Esophagus (tissue), 2 donors: ENCODE results near the gene ZNRF1. TPM values are rescaled to one million over a fixed set of nuclear protein-coding genes. Genes with fewer than 3 reads are reported as not detected.
A peak's percentile ranks its signal among the peaks of the same experiment; 100 is the strongest.
"Not testable (repeated sequence)": the region's sequence is repeated elsewhere in the genome, so short reads cannot be mapped to it uniquely, and the experiment has no call there.

ENCODE experiments used
- H3K27ac ChIP-seq, 2 donors: one replicate each; pipeline ENCODE4 v1.5.1; 2013; ENCODE audit warnings: low read depth in 2 of 2, mild to moderate bottlenecking in 2 of 2, inconsistent platforms in 1 of 2, low read length in 1 of 2, moderate library complexity in 1 of 2
- H3K27me3 ChIP-seq, 2 donors: one replicate each; pipeline ENCODE4 v1.6.1; 2013; ENCODE audit warnings: low read length in 2 of 2, control low read depth in 1 of 2, mild to moderate bottlenecking in 1 of 2; ENCODE audit not compliant: insufficient read depth in 2 of 2, control insufficient read depth in 1 of 2
- H3K36me3 ChIP-seq, 2 donors: one replicate each; pipeline ENCODE4 v1.6.1; 2013; ENCODE audit warnings: low read length in 1 of 2; ENCODE audit not compliant: control insufficient read depth in 2 of 2, insufficient read depth in 2 of 2
- H3K4me1 ChIP-seq, 2 donors: one replicate each; pipeline ENCODE4 v1.6.1; 2013; ENCODE audit warnings: low read length in 1 of 2; ENCODE audit not compliant: control insufficient read depth in 2 of 2, insufficient read depth in 2 of 2
- H3K4me3 ChIP-seq, 2 donors: one replicate each; pipeline ENCODE4 v1.5.1; 2013; ENCODE audit warnings: low read length in 2 of 2, mild to moderate bottlenecking in 2 of 2, low read depth in 1 of 2, moderate library complexity in 1 of 2
- H3K9me3 ChIP-seq, 2 donors: one replicate each; pipeline ENCODE4 v1.6.1; 2013; ENCODE audit warnings: mild to moderate bottlenecking in 2 of 2, low read depth in 1 of 2, low read length in 1 of 2, moderate library complexity in 1 of 2; ENCODE audit not compliant: control insufficient read depth in 2 of 2, insufficient read depth in 1 of 2
- WGBS, 2 donors: extraction: QIAGEN DNeasy Blood & Tissue Kit; methylation state at CpG; one replicate each; pipeline ENCODE4 v1.1.7; 2013; 5-methylcytosine and 5-hydroxymethylcytosine counted together
- polyA plus RNA-seq, 2 donors: library from polyadenylated mRNA; stranded (reverse); fragments of 200-250 nt; gene quantifications; one replicate each; pipeline ENCODE4 v1.2.3, GENCODE V29; 2013
- donor health status: healthy with polysubstance abuse.
- donor health status: Bipolar disorder and iron deficiency.

Gene ZNRF1
- polyA plus RNA-seq, 2 donors = 36.2 to 39.5 TPM

DNA sequence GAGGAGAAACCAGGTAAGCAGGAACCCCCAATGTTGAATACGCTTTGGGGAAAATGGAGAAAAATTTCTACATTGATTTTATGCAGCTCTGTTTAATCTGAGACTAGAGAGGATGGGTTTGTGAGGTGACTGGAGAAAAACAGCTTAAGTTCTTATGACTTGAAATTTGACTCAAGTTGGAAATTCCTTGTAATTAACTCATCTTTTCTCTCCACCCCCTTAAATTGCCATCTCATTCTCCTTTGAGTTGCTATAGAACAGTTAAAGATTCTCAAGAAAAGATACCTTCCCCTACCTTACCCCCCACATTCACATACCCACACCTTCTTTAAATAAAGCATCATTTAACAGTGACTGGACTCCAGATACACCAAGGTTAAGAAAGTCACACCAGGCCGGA, 24.2 kb downstream of the ZNRF1 start:
- Histone ChIP-seq H3K4me1 (no peaks in the 10 kb centered on the region), H3K27me3 (no peaks in the 10 kb centered on the region), H3K27ac (no peak overlapping the region), H3K4me3 (no peak overlapping the region), H3K9me3 (peaks cover 0 to 2% of the 10 kb centered on the region in 2 donors), H3K36me3 (peaks cover 0 to 2% of the 10 kb centered on the region in 2 donors)
- WGBS, 2 donors = 98% methylated on average over 2 of the region's 2 CpGs

DNA sequence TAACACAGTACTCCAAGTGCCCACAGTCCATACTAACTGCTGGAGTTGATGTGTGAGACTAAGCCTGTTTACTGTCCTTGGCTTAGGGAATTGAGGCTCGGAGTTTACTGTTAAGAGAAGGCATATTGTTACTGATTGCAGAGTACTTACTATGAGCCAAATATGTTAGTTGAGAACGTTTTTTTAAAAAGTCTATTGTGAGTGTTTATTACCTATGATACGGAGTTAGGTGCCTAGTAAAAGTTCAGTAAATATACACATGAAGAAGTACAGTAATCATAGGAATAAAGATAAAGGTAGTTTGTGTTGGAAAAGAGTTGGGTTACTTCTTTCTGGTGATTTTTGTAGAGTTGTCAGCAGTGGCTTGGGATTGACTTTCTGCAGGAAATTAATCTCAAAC, 25.4 kb downstream of the ZNRF1 start:
- no peak overlapping the region for H3K4me3 ChIP-seq
- WGBS, 2 donors = 67 to 78% methylated on average over 3 of the region's 3 CpGs
- H3K9me3 ChIP-seq = peaks cover 0 to 2% of the 10 kb centered on the region in 2 donors
- no peaks in the 10 kb centered on the region for H3K27me3 ChIP-seq
- no peaks in the 10 kb centered on the region for H3K4me1 ChIP-seq
- no peak overlapping the region for H3K27ac ChIP-seq
- peaks cover 0 to 2% of the 10 kb centered on the region in 2 donors for H3K36me3 ChIP-seq

DNA sequence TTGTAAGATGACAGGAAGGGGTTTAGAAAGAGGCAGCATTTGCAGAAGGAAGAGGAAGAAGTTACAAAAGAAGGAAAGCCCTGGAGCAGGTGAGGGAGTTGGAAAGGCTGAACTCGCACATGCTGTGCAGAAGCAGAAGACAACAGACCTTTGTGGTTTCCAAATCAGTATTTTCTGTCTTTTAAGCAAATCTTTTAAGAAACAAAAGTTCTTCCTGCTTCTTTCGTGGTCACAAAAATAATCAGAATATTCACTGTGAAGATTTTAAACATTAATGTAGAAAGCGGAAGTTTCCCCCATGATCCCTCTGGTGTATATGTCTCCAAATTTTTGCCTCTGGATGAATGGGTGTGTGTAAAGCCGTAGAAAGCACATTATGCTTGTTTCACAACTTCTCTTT, 25.8 kb downstream of the ZNRF1 start:
- H3K27ac ChIP-seq = peak overlapping the region in 1 of 2 donors; percentile 61

DNA sequence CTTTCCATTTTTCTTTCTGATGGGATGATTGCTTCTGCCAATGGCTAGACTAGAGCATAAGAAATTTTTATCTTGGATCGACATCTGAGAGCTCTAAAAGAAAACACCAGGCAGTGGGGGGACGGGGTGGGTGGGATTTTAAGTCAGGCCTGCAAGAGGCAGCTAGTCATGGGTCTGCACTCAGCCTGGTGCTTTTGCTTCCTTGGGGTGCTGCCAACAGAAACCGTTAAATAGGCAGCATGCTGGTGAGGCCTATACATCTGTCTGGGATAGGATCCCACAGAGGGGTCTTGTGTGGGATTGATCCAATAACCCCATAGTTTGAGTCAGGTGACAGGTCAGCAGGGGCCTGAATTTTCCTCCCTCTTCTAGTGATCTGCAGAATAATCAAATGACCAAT, 26.9 kb downstream of the ZNRF1 start:
- Histone ChIP-seq H3K27ac (peak overlapping the region; percentile 57 to 73), H3K4me1 (no peaks in the 10 kb centered on the region), H3K36me3 (peaks cover 0 to 2% of the 10 kb centered on the region in 2 donors), H3K9me3 (peaks cover 0 to 2% of the 10 kb centered on the region in 2 donors), H3K4me3 (no peak overlapping the region), H3K27me3 (no peaks in the 10 kb centered on the region)
- WGBS, 2 donors = 32 to 51% methylated on average over 3 of the region's 3 CpGs

More for the DNA sequence above, 25.8 kb downstream of the ZNRF1 start:
- no peaks in the 10 kb centered on the region for H3K4me1 ChIP-seq
- peaks cover 0 to 2% of the 10 kb centered on the region in 2 donors for H3K9me3 ChIP-seq
- 69 to 71% methylated on average over 4 of the region's 4 CpGs for WGBS, 2 donors
- peaks cover 0 to 2% of the 10 kb centered on the region in 2 donors for H3K36me3 ChIP-seq
- no peaks in the 10 kb centered on the region for H3K27me3 ChIP-seq
- H3K4me3 ChIP-seq = no peak overlapping the region

DNA sequence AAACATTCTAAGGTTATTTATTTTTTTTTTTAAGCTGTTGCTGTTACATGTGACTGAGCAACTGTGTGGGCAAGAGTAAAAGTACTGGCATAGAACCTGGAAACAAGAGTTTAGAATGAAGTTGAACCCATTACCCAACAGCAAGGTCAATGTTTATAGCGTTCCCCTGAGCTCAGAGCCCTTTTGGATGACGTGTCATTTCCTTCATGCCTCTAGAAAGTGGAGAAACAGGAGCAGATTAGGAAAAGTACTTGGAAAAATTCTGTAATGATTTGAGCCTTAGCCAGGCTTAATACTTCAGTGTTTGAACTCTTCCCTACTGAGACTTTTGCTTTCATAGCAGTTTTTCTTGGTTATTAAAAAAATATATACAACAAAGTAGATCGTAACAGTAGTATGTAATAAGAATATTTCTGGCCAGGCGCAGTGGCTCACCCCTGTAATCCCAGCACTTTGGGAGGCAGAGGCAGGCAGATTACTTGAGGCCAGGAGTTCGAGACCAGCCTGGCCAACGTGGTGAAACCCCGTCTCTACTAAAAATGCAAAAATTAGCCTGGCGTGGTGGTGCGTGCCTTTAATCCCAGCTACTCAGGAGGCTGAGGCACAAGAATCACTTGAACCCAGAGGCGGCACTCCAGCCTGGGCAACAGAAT, 27.5 kb downstream of the ZNRF1 start:
- peak overlapping the region; percentile 20 to 54 for H3K27ac ChIP-seq
- not testable (repeated sequence) for H3K4me3 ChIP-seq, H3K36me3 ChIP-seq, H3K27me3 ChIP-seq, H3K9me3 ChIP-seq, H3K4me1 ChIP-seq
- WGBS, 2 donors = 68 to 70% methylated on average over 10 of the region's 10 CpGs

DNA sequence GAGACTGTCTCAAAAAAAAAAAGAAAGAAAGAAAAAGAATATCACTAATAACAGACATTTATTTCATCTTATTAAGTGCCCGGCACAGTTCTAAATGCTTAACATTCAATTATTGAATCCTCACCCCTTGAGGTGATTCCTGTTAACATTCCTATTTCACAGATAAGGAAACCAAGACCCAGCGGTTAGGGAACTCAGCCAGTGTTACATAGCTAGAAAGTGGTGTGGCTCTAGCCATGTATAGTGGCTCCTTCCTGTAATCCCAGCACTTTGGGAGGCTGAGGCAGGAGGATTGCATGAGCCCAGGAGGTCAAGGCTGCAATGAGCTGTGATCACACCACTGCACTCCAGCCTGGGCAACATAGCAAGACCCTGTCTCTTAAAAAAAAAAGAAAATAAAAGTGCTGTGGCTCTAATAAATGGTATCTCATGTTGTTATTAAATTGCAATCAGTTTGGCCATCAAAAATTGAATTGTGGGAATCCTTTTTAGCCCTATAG, 28.1 kb downstream of the ZNRF1 start:
- WGBS, 2 donors = 94 to 95% methylated on average over 2 of the region's 2 CpGs
- H3K4me1 ChIP-seq = no peaks in the 10 kb centered on the region
- no peaks in the 10 kb centered on the region for H3K27me3 ChIP-seq
- H3K27ac ChIP-seq = peak overlapping the region; percentile 20 to 54
- no peaks in the 10 kb centered on the region for H3K36me3 ChIP-seq
- H3K4me3 ChIP-seq = no peak overlapping the region
- no peaks in the 10 kb centered on the region for H3K9me3 ChIP-seq

DNA sequence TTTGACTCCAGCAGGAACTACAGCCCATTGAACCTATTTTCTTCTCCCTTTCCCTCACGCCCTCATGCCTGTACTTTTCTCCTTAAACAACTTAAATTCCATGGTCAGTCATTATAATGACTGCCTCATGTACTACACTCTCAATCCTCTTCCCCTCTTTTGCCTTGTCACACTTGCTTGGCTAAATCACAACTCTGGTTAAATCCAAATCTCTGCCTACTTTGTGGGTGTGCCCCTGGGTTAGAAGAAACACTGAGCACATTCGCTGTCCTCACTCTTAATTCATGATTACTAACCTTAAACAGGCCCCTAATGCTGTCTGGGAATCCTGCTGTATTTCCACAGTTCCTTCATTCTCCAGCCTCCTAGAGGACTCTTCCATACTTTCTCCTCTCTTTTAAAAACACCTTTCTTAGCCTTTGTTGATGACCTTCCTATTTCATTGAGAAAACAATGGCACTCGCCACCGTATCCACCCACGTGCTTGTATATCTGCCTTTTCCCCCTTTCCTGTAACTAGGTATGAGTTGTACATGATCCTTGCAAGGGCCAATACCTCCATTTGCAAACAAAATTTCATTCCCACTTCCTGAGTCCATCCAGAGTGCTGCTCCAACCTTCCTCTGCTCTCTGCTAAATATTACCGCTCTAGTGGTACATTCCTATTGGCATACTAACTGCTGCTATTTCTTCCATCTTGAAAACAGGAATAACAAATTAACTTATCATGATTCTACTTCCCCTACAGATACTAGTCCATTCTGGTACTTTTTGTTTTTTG, 28.9 kb downstream of the ZNRF1 start:
- Histone ChIP-seq H3K9me3 (no peaks in the 10 kb centered on the region), H3K27ac (no peak overlapping the region)

DNA sequence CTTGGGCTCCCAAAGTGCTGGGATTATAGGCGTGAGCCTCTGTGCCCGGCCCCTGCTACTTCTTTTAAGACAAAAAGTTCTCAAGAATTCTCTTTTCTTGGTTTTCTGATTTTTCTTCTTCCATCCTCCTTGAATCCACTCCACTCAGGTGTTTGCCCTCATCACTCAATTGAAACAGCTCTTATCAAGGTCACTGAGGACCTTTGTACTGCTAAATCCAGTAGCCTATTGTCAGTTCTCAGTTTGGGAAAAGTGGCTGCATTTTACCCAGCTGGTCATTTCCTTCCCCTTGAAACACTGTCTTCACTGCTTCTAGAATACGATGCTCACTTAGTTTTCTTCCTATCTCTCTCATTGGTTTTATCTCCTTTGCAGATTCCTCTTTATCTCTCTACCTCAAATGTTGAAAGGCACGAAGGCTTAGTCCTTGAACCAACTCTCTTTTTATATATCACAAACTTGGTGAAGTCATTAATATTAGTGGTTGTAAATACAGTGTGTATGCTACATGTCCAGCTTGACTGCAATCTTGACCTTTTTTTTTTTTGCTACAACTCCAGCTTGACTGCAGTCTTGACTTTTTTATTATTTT, 29.8 kb downstream of the ZNRF1 start:
- H3K9me3 ChIP-seq = no peaks in the 10 kb centered on the region
- H3K27ac ChIP-seq = no peak overlapping the region
- H3K4me1 ChIP-seq = no peaks in the 10 kb centered on the region
- no peak overlapping the region for H3K4me3 ChIP-seq
- no peaks in the 10 kb centered on the region for H3K36me3 ChIP-seq
- no peaks in the 10 kb centered on the region for H3K27me3 ChIP-seq
- 81 to 90% methylated on average over 4 of the region's 4 CpGs for WGBS, 2 donors

More for the DNA sequence above, 28.9 kb downstream of the ZNRF1 start:
- Histone ChIP-seq H3K27me3 (no peaks in the 10 kb centered on the region), H3K36me3 (no peaks in the 10 kb centered on the region), H3K4me3 (no peak overlapping the region), H3K4me1 (no peaks in the 10 kb centered on the region)
- WGBS, 2 donors = 86 to 87% methylated on average over 6 of the region's 6 CpGs

DNA sequence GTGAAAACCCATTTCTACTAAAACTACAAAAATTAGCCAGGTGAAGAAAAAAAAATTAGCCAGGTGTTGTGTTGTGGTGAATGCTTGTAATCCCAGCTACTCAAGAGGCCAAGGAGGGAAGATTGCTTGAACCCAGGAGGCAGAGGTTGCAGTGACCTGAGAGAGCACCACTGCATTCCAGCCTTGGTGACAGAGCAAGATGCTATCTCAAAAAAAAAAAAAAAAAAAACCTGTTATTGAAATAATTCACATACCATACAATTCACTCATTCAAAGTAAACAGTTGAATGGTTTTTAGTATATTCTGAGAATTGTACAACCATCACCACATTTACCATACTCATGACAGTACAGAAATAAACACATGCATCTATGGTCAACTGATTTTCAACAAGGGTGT, 31.0 kb downstream of the ZNRF1 start:
- Histone ChIP-seq H3K36me3 (no peaks in the 10 kb centered on the region), H3K4me3 (no peak overlapping the region), H3K4me1 (no peaks in the 10 kb centered on the region), H3K27ac (no peak overlapping the region), H3K9me3 (no peaks in the 10 kb centered on the region), H3K27me3 (no peaks in the 10 kb centered on the region)
